GM18519 (cell line): ENCODE measurements around the gene PTH1R.
"Not testable (repeated sequence)": the region's sequence is repeated elsewhere in the genome, so short reads cannot be mapped to it uniquely, and the experiment has no call there.

Experiments used
- ATAC-seq: cut with Tn5 transposase; IDR thresholded peaks from one replicate; pipeline ENCODE4 v1.9.1; 2021; ENCODE audit warnings: mild to moderate bottlenecking, moderate library complexity; ENCODE audit not compliant: unreplicated experiment, low FRiP score

PTH1R gene

GRCh38 chr3:46908986-46909534 is 31.5 kb downstream of the PTH1R start:
- no peak for ATAC-seq

GRCh38 chr3:46909535-46910161 is 32.1 kb downstream of the PTH1R start:
- no peak for ATAC-seq

- no peak for ATAC-seq
These were observed 32.7 kb downstream of the PTH1R start for GRCh38 chr3:46910166-46910760.

GRCh38 chr3:46910914-46911313 is 33.4 kb downstream of the PTH1R start:
- ATAC-seq, result not testable (repeated sequence)

- ATAC-seq, result no peak
These were observed 35.5 kb downstream of the PTH1R start for GRCh38 chr3:46912986-46913385.

- ATAC-seq, result no peak
These were observed 36.1 kb downstream of the PTH1R start for GRCh38 chr3:46913644-46914043.

GRCh38 chr3:46914849-46915248 is 37.3 kb downstream of the PTH1R start:
- no peak for ATAC-seq

- no peak for ATAC-seq
These were observed 37.8 kb downstream of the PTH1R start for GRCh38 chr3:46915297-46915822.

GRCh38 chr3:46916278-46916677 is 38.8 kb downstream of the PTH1R start:
- no peak for ATAC-seq

- ATAC-seq, result no peak
These were observed 39.3 kb downstream of the PTH1R start for GRCh38 chr3:46916799-46917198.

GRCh38 chr3:46917257-46917656 is 39.7 kb downstream of the PTH1R start:
- no peak for ATAC-seq

- ATAC-seq, result no peak
These were observed 40.7 kb downstream of the PTH1R start for GRCh38 chr3:46918202-46918601.

- no peak for ATAC-seq
These were observed 41.1 kb downstream of the PTH1R start for GRCh38 chr3:46918634-46919033.

GRCh38 chr3:46921041-46921440 is 43.5 kb downstream of the PTH1R start:
- ATAC-seq, result no peak

GRCh38 chr3:46921871-46922271 is 44.4 kb downstream of the PTH1R start:
- no peak for ATAC-seq

- no peak for ATAC-seq
These were observed 44.9 kb downstream of the PTH1R start for GRCh38 chr3:46922426-46922825.

GRCh38 chr3:46922871-46923558 is 45.5 kb downstream of the PTH1R start:
- no peak for ATAC-seq

GRCh38 chr3:46923559-46924350 is 46.2 kb downstream of the PTH1R start:
- ATAC-seq, result no peak

- no peak for ATAC-seq
These were observed 47.5 kb downstream of the PTH1R start for GRCh38 chr3:46924921-46925584.

- ATAC-seq, result no peak
These were observed 48.0 kb downstream of the PTH1R start for GRCh38 chr3:46925585-46925934.
